ENCODE data around the gene HBEGF.

- TF ChIP-seq RAD21 (IDR thresholded peaks at IDR 0.05; ENCODE audit: insufficient read depth, low read depth, low read length) = no peak
- TF ChIP-seq ELK1 (IDR thresholded peaks at IDR 0.05; ENCODE audit: low read depth, low read length) = no peak
- TF ChIP-seq NFYA (IDR thresholded peaks at IDR 0.05; ENCODE audit: borderline replicate concordance, low read depth, low read length) = no peak
- no peak for TF ChIP-seq SKIL (IDR thresholded peaks at IDR 0.05; ENCODE audit: low read depth, poor library complexity, severe bottlenecking)
- 0 out of 6 replicates have a peak, but pooled peaks of 1 of the 3 experiments have one; percentile 0 for TF ChIP-seq CTCF (IDR thresholded peaks at IDR 0.05 in 2 of 3, conservative IDR thresholded peaks at IDR 0.05 in 1 of 3; ENCODE audit: control insufficient read depth in 2 of 3, extremely low read depth in 1 of 3, insufficient read depth in 1 of 3, low read depth in 3 of 3, low read length in 3 of 3)
These were observed 13.7 kb upstream of the HBEGF start, which contains the start of gene SLC4A9 for GRCh38 chr5:140360101-140360500.

Data from GM12878 (cell line).